Adrenal gland (tissue), 12 donors: ENCODE measurements around the gene GJC3. TPM values are rescaled to one million over a fixed set of nuclear protein-coding genes. Genes with fewer than 3 reads are reported as not detected.
"Not testable (repeated sequence)": the region's sequence is repeated elsewhere in the genome, so short reads cannot be mapped to it uniquely, and the experiment has no call there.

Experiments used
- DNase-seq, 7 donors: peaks; one replicate each; pipeline ENCODE4 v3.0.0-alpha.2; 2019 to 2020
- H3K27ac ChIP-seq, 5 donors: fragments of 200-600 bp; sonication (generic) in 4 of 5; 1 replicate in 3 of 5; 2 replicates in 2 of 5; pipeline versions ENCODE4 v1.5.1 to v1.8.0; 2016 to 2020; ENCODE audit warnings: mild to moderate bottlenecking in 1 of 5
- H3K27me3 ChIP-seq: fragments of 200-600 bp; 2 replicates; pipeline ENCODE4 v1.8.0; 2021
- H3K36me3 ChIP-seq, 2 donors: fragments of 200-600 bp; replicated peaks in 1 of 2; 1 replicate in 1 of 2; 2 replicates in 1 of 2; pipeline versions ENCODE4 v1.5.1 to v1.8.0; 2018 to 2022
- H3K4me1 ChIP-seq, 2 donors: fragments of 200-600 bp; replicated peaks in 1 of 2; 1 replicate in 1 of 2; 2 replicates in 1 of 2; pipeline versions ENCODE4 v1.5.1 to v1.8.0; 2018 to 2021
- H3K4me3 ChIP-seq, 4 donors: fragments of 200-600 bp; sonication (generic) in 3 of 4; one replicate each; pipeline ENCODE4 v1.5.1; 2016 to 2018
- H3K9me3 ChIP-seq, 3 donors: fragments of 200-600 bp; sonication (generic) in 1 of 3; replicated peaks in 1 of 3; 1 replicate in 2 of 3; 2 replicates in 1 of 3; pipeline versions ENCODE4 v1.5.1 to v1.8.0; 2016 to 2021
- POLR2A ChIP-seq, 2 donors: fragments of 450-650 bp; IDR thresholded peaks; one replicate each; pipeline ENCODE4 v1.6.1; 2017; ENCODE audit warnings: antibody characterized with exemption in 2 of 2, mild to moderate bottlenecking in 2 of 2, moderate library complexity in 1 of 2
- WGBS, 4 donors: extraction: QIAGEN DNeasy Blood & Tissue Kit in 2 of 4; methylation state at CpG; one replicate each; pipeline versions ENCODE4 v1.1.5 to v1.1.7; 2013 to 2017; 5-methylcytosine and 5-hydroxymethylcytosine counted together
- intact Hi-C, 2 donors: fragments of 100-400 bp; cut with DNase I; formaldehyde crosslinking; loops; one replicate each; pipeline versions ENCODE4 v1.14.1 to v1.15.0; 2022 to 2023
- polyA plus RNA-seq, 3 donors: library from polyadenylated mRNA; stranded (reverse); fragments of 200-250 nt in 2 of 3; fragments of 350-450 nt in 1 of 3; fragmentation: Illumina TruSeq in 1 of 3; extraction: RNeasy Lipid Tissue Mini Kit (QIAGEN cat#74804) in 1 of 3; gene quantifications; one replicate each; pipeline ENCODE4 v1.2.3, GENCODE V29; 2013 to 2014
- total RNA-seq, 9 donors: library from RNA; depleted of rRNA in 4 of 9; stranded (reverse); fragments of >200 nt in 4 of 9; fragments of 120-200 nt in 1 of 9; fragmentation: NEBNext Ultra II Directional in 1 of 9; extraction: Animal tissue kit (Norgen Biotek cat#: 25700) in 1 of 9; gene quantifications; one replicate each; pipeline versions ENCODE4 v1.1.0 to v1.2.4, GENCODE V29; 2013 to 2023
- TF ChIP-seq, protein P1 (sequence below), 6 experiments: fragments of 450-650 bp in 4 of 6; fragments of 200-600 bp in 2 of 6; sonication (generic) in 1 of 6; IDR thresholded peaks; 1 replicate in 5 of 6; 2 replicates in 1 of 6; pipeline versions ENCODE4 v1.5.1 to v1.8.0; 2016 to 2021; ENCODE audit warnings: antibody characterized with exemption in 6 of 6, mild to moderate bottlenecking in 2 of 6, moderate library complexity in 1 of 6
- donor health status: healthy with polysubstance abuse.
- donor health status: Bipolar disorder and iron deficiency.
- donor health status: DM: yes; HTN: yes; CAD: no.
- donor health status: DM: no; HTN: no; CAD: no.
- donor health status: DM: no; HTN: no; CAD: no.
- donor health status: DM: yes; HTN: yes; CAD: no.

GJC3 gene
- total and polyA plus RNA-seq, 12 donors: 0.11 to 0.40 (median 0.31) TPM; not detected in 8

DNA sequence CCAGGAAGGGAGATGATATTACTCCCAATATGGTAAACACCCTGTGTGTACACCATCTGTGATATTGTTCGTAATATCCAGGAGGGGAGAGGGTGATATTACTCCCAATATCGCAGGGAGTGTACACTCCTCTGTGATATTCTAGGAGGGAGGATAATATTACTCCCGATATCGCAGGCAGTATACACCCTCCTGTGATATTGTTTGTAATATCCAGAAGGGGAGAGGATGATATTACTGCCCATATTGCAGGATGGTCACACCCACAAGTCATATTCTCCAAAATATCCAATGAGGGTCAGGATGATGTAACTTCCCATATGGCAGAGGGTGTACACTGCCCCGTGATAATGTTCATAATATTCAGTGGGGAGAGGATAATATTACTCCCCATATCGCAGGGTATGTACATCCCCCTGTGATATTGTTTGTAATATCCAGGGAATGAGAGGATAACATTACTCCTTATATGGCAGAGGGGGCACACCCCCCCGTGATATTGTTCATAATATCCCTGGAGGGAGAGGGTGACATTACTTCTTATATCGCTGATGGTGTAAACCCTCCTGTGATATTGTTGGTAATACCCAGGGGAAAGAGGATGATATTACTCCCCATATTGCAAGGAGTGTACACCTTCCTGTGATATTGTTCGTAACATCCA, 29.3 kb upstream of the GJC3 start:
- Histone ChIP-seq H3K27ac (no peak overlapping the region), H3K9me3 (no peaks in the 10 kb centered on the region), H3K27me3 (peaks cover 22% of the 10 kb centered on the region), H3K36me3 (no peaks in the 10 kb centered on the region), H3K4me1 (no peaks in the 10 kb centered on the region), H3K4me3 (no peak overlapping the region)
- intact Hi-C loops: no loop called here
- no peak for TF ChIP-seq POLR2A (IDR thresholded peaks at IDR 0.05)
- TF ChIP-seq, protein P1, sequence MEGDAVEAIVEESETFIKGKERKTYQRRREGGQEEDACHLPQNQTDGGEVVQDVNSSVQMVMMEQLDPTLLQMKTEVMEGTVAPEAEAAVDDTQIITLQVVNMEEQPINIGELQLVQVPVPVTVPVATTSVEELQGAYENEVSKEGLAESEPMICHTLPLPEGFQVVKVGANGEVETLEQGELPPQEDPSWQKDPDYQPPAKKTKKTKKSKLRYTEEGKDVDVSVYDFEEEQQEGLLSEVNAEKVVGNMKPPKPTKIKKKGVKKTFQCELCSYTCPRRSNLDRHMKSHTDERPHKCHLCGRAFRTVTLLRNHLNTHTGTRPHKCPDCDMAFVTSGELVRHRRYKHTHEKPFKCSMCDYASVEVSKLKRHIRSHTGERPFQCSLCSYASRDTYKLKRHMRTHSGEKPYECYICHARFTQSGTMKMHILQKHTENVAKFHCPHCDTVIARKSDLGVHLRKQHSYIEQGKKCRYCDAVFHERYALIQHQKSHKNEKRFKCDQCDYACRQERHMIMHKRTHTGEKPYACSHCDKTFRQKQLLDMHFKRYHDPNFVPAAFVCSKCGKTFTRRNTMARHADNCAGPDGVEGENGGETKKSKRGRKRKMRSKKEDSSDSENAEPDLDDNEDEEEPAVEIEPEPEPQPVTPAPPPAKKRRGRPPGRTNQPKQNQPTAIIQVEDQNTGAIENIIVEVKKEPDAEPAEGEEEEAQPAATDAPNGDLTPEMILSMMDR (IDR thresholded peaks at IDR 0.05): no peak
- DNase-seq: no peak
- 73 to 79% (median 75%) methylated on average over 9 of the region's 9 CpGs for WGBS, 4 donors

DNA sequence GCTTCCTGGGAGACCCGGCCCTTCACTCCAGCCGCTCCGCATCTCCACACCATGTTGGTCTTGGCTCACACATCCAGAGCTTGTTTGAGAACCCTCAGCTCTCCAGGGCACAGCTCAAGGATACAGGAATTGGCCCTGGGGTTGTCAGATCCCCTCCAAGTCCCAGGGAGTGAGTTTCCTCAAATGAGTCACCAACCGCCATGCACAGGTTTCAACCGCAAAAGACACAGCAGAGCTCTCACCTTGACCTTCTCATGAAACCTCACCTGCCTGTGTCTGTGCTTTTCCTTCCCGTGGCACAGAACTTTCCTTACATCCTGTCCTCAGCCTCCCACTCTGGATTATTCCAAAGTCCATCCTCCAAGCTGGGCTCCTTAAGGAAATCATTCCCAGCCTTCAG, 25.8 kb upstream of the GJC3 start:
- no peak for DNase-seq
- no peak for TF ChIP-seq POLR2A (IDR thresholded peaks at IDR 0.05)
- TF ChIP-seq, protein P1 (IDR thresholded peaks at IDR 0.05): no peak
- Histone ChIP-seq H3K27ac (no peak overlapping the region), H3K27me3 (peaks cover 14% of the 10 kb centered on the region), H3K4me1 (no peaks in the 10 kb centered on the region), H3K9me3 (no peaks in the 10 kb centered on the region), H3K4me3 (no peak overlapping the region), H3K36me3 (no peaks in the 10 kb centered on the region)
- intact Hi-C loops: no loop called here
- 50 to 65% (median 57%) methylated on average over 6 of the region's 6 CpGs for WGBS, 4 donors

DNA sequence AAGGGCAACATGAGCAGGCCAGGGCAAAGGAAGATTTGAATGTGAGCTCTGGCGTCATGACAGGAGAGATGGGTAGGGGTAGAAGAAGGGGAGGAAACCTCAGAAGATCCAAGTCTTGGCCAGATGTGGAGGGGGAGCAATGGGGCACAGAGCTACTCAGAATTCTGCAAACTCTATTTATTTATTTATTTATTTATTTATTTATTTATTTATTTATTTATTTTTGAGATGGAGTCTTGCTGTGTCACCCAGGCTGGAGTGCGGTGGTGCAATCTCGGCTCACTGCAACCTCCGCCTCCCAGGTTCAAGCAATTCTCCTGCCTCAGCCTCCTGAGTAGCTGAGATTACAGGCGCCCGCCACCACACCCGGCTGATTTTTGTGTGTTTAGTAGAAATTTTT, 25.2 kb upstream of the GJC3 start:
- H3K9me3 ChIP-seq, H3K4me3 ChIP-seq, DNase-seq, H3K4me1 ChIP-seq, H3K27ac ChIP-seq, intact Hi-C loops, H3K36me3 ChIP-seq: not testable (repeated sequence)
- 90 to 96% (median 93%) methylated on average over 7 of the region's 7 CpGs for WGBS, 4 donors
- peaks cover 11% of the 10 kb centered on the region for H3K27me3 ChIP-seq

DNA sequence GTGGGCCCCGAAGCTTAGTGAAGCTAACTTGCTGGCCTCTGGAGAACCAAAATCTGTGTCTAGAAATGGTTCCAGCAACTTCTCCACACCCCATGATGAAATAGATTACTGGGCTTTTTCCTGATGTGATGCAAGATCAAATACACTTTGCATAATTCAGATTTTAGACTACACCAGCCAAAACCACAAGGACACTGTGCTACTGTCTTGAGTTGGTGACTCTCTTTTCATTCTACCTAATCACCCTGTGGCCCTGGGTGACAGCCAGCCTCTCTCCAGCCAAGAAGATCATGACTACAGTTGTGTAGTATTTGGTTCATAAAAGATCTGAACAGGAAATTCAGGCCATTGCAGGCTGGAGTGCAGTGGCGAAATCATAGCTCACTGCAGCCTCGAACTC, 24.2 kb upstream of the GJC3 start:
- DNase-seq: peak in 6 of 7 donors; percentile 30 to 75 (median 56)

DNA sequence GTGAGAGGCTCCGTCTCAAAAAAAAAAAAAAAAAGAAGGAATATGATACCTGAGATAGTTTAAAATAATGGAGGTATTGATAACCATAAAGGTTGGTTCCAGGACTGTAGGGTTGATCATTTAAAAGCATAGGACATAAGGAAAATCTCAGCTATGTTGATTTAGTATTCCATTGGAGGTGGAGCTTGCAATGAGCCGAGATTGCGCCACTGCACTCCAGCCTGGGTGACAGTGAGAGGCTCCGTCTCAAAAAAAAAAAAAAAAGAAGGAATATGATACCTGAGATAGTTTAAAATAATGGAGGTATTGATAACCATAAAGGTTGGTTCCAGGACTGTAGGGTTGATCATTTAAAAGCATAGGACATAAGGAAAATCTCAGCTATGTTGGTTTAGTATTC, 23.2 kb upstream of the GJC3 start:
- H3K36me3 ChIP-seq, DNase-seq, H3K4me3 ChIP-seq, intact Hi-C loops, H3K27ac ChIP-seq, H3K9me3 ChIP-seq, H3K4me1 ChIP-seq, H3K27me3 ChIP-seq: not testable (repeated sequence)
- WGBS, 4 donors: 59 to 91% (median 82%) methylated on average over 3 to 4 of the region's 4 CpGs

More for the DNA sequence above, 24.2 kb upstream of the GJC3 start:
- H3K9me3 ChIP-seq: no peaks in the 10 kb centered on the region
- intact Hi-C loops: no loop called here
- H3K4me3 ChIP-seq: no peak overlapping the region
- H3K27me3 ChIP-seq: peaks cover 4% of the 10 kb centered on the region
- TF ChIP-seq, protein P1 (IDR thresholded peaks at IDR 0.05): no peak
- TF ChIP-seq POLR2A (IDR thresholded peaks at IDR 0.05): no peak
- WGBS, 4 donors: 66 to 78% (median 68%) methylated on average over 3 of the region's 3 CpGs
- no peak overlapping the region for H3K27ac ChIP-seq
- H3K4me1 ChIP-seq: no peaks in the 10 kb centered on the region
- no peaks in the 10 kb centered on the region for H3K36me3 ChIP-seq

DNA sequence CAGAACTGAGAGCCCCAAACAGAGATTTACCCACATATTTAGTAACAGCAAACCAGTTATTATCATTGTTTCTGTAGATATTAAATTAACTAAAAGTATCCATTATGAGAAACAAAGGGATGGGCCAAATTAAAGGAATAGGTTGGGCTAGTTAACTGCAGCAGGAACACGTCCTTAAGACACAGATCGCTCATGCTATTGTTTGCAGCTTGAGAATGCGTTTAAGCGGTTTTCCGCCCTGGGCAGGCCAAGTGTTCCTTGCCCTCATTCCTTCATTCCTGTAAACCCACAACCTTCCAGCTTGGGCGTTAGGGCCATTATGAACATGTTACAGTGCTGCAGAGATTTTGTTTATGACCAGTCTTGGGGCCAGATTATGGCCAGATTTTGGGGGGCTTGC, 21.4 kb upstream of the GJC3 start:
- H3K36me3 ChIP-seq, H3K9me3 ChIP-seq, intact Hi-C loops, DNase-seq, H3K27me3 ChIP-seq, H3K4me1 ChIP-seq, H3K27ac ChIP-seq, H3K4me3 ChIP-seq: not testable (repeated sequence)
- WGBS, 4 donors: 85 to 92% (median 88%) methylated on average over 6 of the region's 6 CpGs
